ENCODE data around the gene UGT8. TPM values are rescaled to one million over a fixed set of nuclear protein-coding genes. Genes with fewer than 3 reads are reported as not detected.

Gene UGT8
- total RNA-seq, 1 donor from 2014 or later = 6.4 TPM

- no peak overlapping the region for H3K4me2 ChIP-seq (ENCODE audit: low read length)
- no peaks in the 10 kb centered on the region for H3K9me3 ChIP-seq (ENCODE audit: insufficient read depth, low read depth, low read length)
- no peaks in the 10 kb centered on the region for H4K20me1 ChIP-seq (ENCODE audit: insufficient read depth, low read length)
- H3K36me3 ChIP-seq (ENCODE audit: insufficient read depth, low read length) = no peaks in the 10 kb centered on the region
- no peak overlapping the region for H3K4me3 ChIP-seq (ENCODE audit: insufficient read depth, low read depth, low read length)
- Mint-ChIP-seq H3K9me3 (ENCODE audit: unreplicated experiment) (peaks cover 10% of the 10 kb centered on the region), H3K4me1 (ENCODE audit: low read depth, unreplicated experiment) (no peaks in the 10 kb centered on the region), H3K4me3 (ENCODE audit: unreplicated experiment) (no peak overlapping the region), H3K27ac (ENCODE audit: unreplicated experiment) (no peak overlapping the region), H3K36me3 (ENCODE audit: low read depth, unreplicated experiment) (no peaks in the 10 kb centered on the region), H3K27me3 (ENCODE audit: low read depth, unreplicated experiment) (peaks cover 6% of the 10 kb centered on the region)
- peaks cover 3% of the 10 kb centered on the region for H3K4me1 ChIP-seq (ENCODE audit: insufficient read depth, low read length)
- no peaks in the 10 kb centered on the region for H3K79me2 ChIP-seq (ENCODE audit: insufficient read depth, low read length)
- H2AFZ ChIP-seq (ENCODE audit: low read depth, low read length) = no peak overlapping the region
- no peak overlapping the region for H3K27ac ChIP-seq (ENCODE audit: low read depth, low read length)
- DNase-seq (ENCODE audit: low read depth) (no peak), FAIRE-seq (no peak)
- no peak overlapping the region for H3K9ac ChIP-seq (ENCODE audit: low read length)
- H3K27me3 ChIP-seq (ENCODE audit: insufficient read depth, low read length) = peaks cover 10% of the 10 kb centered on the region
- TF ChIP-seq EZH2 (IDR thresholded peaks at IDR 0.05; ENCODE audit: insufficient read depth, low read length) (no peak), CTCF (IDR thresholded peaks at IDR 0.05; ENCODE audit: insufficient read depth, low read depth, low read length) (no peak)
Measured at GRCh38 chr4:114593526-114593925, 5.1 kb upstream of the UGT8 start.

- Mint-ChIP-seq H3K4me1 (ENCODE audit: low read depth, unreplicated experiment) (peaks cover 7% of the 10 kb centered on the region), H3K9me3 (ENCODE audit: unreplicated experiment) (peaks cover 10% of the 10 kb centered on the region), H3K27me3 (ENCODE audit: low read depth, unreplicated experiment) (peaks cover 6% of the 10 kb centered on the region), H3K27ac (ENCODE audit: unreplicated experiment) (no peak overlapping the region), H3K36me3 (ENCODE audit: low read depth, unreplicated experiment) (no peaks in the 10 kb centered on the region), H3K4me3 (ENCODE audit: unreplicated experiment) (no peak overlapping the region)
- Histone ChIP-seq H4K20me1 (ENCODE audit: insufficient read depth, low read length) (no peaks in the 10 kb centered on the region), H3K79me2 (ENCODE audit: insufficient read depth, low read length) (no peaks in the 10 kb centered on the region), H3K27ac (ENCODE audit: low read depth, low read length) (no peak overlapping the region), H2AFZ (ENCODE audit: low read depth, low read length) (no peak overlapping the region), H3K27me3 (ENCODE audit: insufficient read depth, low read length) (peaks cover 17% of the 10 kb centered on the region), H3K4me2 (ENCODE audit: low read length) (no peak overlapping the region), H3K4me3 (ENCODE audit: insufficient read depth, low read depth, low read length) (no peak overlapping the region), H3K36me3 (ENCODE audit: insufficient read depth, low read length) (no peaks in the 10 kb centered on the region), H3K9ac (ENCODE audit: low read length) (no peak overlapping the region), H3K4me1 (ENCODE audit: insufficient read depth, low read length) (peaks cover 13% of the 10 kb centered on the region), H3K9me3 (ENCODE audit: insufficient read depth, low read depth, low read length) (no peaks in the 10 kb centered on the region)
- FAIRE-seq = no peak
- TF ChIP-seq EZH2 (IDR thresholded peaks at IDR 0.05; ENCODE audit: insufficient read depth, low read length) = no peak
- no peak for TF ChIP-seq CTCF (IDR thresholded peaks at IDR 0.05; ENCODE audit: insufficient read depth, low read depth, low read length)
- no peak for DNase-seq (ENCODE audit: low read depth)
Measured at GRCh38 chr4:114595207-114595606, 3.4 kb upstream of the UGT8 start.

GRCh38 chr4:114595921-114596320 is 2.7 kb upstream of the UGT8 start:
- no peak overlapping the region for H3K4me2 ChIP-seq (ENCODE audit: low read length)
- H3K27me3 Mint-ChIP-seq (ENCODE audit: low read depth, unreplicated experiment) = peaks cover 6% of the 10 kb centered on the region
- H3K27ac Mint-ChIP-seq (ENCODE audit: unreplicated experiment) = no peak overlapping the region

More at GRCh38 chr4:114595921-114596320, 2.7 kb upstream of the UGT8 start:
- no peaks in the 10 kb centered on the region for H3K36me3 ChIP-seq (ENCODE audit: insufficient read depth, low read length)
- H3K4me3 ChIP-seq (ENCODE audit: insufficient read depth, low read depth, low read length) = no peak overlapping the region
- TF ChIP-seq CTCF (IDR thresholded peaks at IDR 0.05; ENCODE audit: insufficient read depth, low read depth, low read length) (no peak), EZH2 (IDR thresholded peaks at IDR 0.05; ENCODE audit: insufficient read depth, low read length) (no peak)
- Mint-ChIP-seq H3K9me3 (ENCODE audit: unreplicated experiment) (peaks cover 10% of the 10 kb centered on the region), H3K36me3 (ENCODE audit: low read depth, unreplicated experiment) (no peaks in the 10 kb centered on the region), H3K4me3 (ENCODE audit: unreplicated experiment) (no peak overlapping the region), H3K4me1 (ENCODE audit: low read depth, unreplicated experiment) (peaks cover 12% of the 10 kb centered on the region)
- no peak for FAIRE-seq
- H3K9ac ChIP-seq (ENCODE audit: low read length) = no peak overlapping the region
- no peak for DNase-seq (ENCODE audit: low read depth)
- no peak overlapping the region for H3K27ac ChIP-seq (ENCODE audit: low read depth, low read length)
- H2AFZ ChIP-seq (ENCODE audit: low read depth, low read length) = no peak overlapping the region
- H3K4me1 ChIP-seq (ENCODE audit: insufficient read depth, low read length) = peaks cover 13% of the 10 kb centered on the region
- no peaks in the 10 kb centered on the region for H3K9me3 ChIP-seq (ENCODE audit: insufficient read depth, low read depth, low read length)
- H3K27me3 ChIP-seq (ENCODE audit: insufficient read depth, low read length) = peaks cover 23% of the 10 kb centered on the region
- no peaks in the 10 kb centered on the region for H4K20me1 ChIP-seq (ENCODE audit: insufficient read depth, low read length)
- H3K79me2 ChIP-seq (ENCODE audit: insufficient read depth, low read length) = no peaks in the 10 kb centered on the region

Measured in astrocyte (in vitro differentiated cells and primary cell).